ES-I3 (cell line): ENCODE measurements around the gene GRAMD4.
"Not testable (repeated sequence)": the region's sequence is repeated elsewhere in the genome, so short reads cannot be mapped to it uniquely, and the experiment has no call there.

Experiments
- H3K36me3 ChIP-seq: 2 replicates; pipeline ENCODE4 v1.6.1; 2013; ENCODE audit warnings: mild to moderate bottlenecking, low read length, control low read depth, moderate library complexity; ENCODE audit not compliant: insufficient read depth
- H3K4me1 ChIP-seq: 2 replicates; pipeline ENCODE4 v1.6.1; 2013; ENCODE audit warnings: mild to moderate bottlenecking, control low read depth, low read length; ENCODE audit not compliant: insufficient read depth
- H3K9ac ChIP-seq: 2 replicates; pipeline ENCODE4 v1.6.1; 2013; ENCODE audit warnings: low read depth, mild to moderate bottlenecking, low read length, moderate library complexity
- H3K9me3 ChIP-seq: 2 replicates; pipeline ENCODE4 v1.6.1; 2013; ENCODE audit warnings: mild to moderate bottlenecking, low read length, moderate library complexity; ENCODE audit not compliant: control insufficient read depth, insufficient read depth

The GRAMD4 gene

GRCh38 chr22:46638601-46639431 lies 18.6 kb downstream of the GRAMD4 start:
- peaks cover 11% of the 10 kb centered on the region; the same call in 1 of the 2 replicates for H3K4me1 ChIP-seq
- no peak overlapping the region for H3K9ac ChIP-seq
- H3K9me3 ChIP-seq: no peaks in the 10 kb centered on the region
- H3K36me3 ChIP-seq: no peaks in the 10 kb centered on the region

- Histone ChIP-seq H3K9me3 (no peaks in the 10 kb centered on the region), H3K9ac (no peak overlapping the region), H3K4me1 (peaks cover 4% of the 10 kb centered on the region; the same call in 1 of the 2 replicates), H3K36me3 (no peaks in the 10 kb centered on the region)
Observed at GRCh38 chr22:46639843-46640242, 19.7 kb downstream of the GRAMD4 start.

GRCh38 chr22:46640293-46641055 lies 20.3 kb downstream of the GRAMD4 start:
- no peaks in the 10 kb centered on the region for H3K9me3 ChIP-seq
- H3K9ac ChIP-seq: no peak overlapping the region
- H3K36me3 ChIP-seq: no peaks in the 10 kb centered on the region
- H3K4me1 ChIP-seq: 0 out of 2 replicates have a peak, but pooled peaks cover 4% of the 10 kb centered on the region

GRCh38 chr22:46641811-46642266 lies 21.7 kb downstream of the GRAMD4 start:
- Histone ChIP-seq H3K4me1 (no peaks in the 10 kb centered on the region), H3K9ac (no peak overlapping the region), H3K9me3 (no peaks in the 10 kb centered on the region), H3K36me3 (no peaks in the 10 kb centered on the region)

GRCh38 chr22:46642840-46643480 lies 22.8 kb downstream of the GRAMD4 start:
- not testable (repeated sequence) for H3K9me3 ChIP-seq, H3K4me1 ChIP-seq, H3K36me3 ChIP-seq, H3K9ac ChIP-seq

- Histone ChIP-seq H3K9me3 (no peaks in the 10 kb centered on the region), H3K36me3 (no peaks in the 10 kb centered on the region), H3K4me1 (no peaks in the 10 kb centered on the region), H3K9ac (no peak overlapping the region)
Observed at GRCh38 chr22:46646531-46647215, 26.5 kb downstream of the GRAMD4 start.

- not testable (repeated sequence) for H3K9me3 ChIP-seq, H3K9ac ChIP-seq, H3K4me1 ChIP-seq, H3K36me3 ChIP-seq
Observed at GRCh38 chr22:46648225-46648820, 28.1 kb downstream of the GRAMD4 start.

- no peaks in the 10 kb centered on the region for H3K9me3 ChIP-seq
- no peak overlapping the region for H3K9ac ChIP-seq
- no peaks in the 10 kb centered on the region; the same call in 1 of the 2 replicates for H3K4me1 ChIP-seq
Observed at GRCh38 chr22:46649141-46650077, 29.2 kb downstream of the GRAMD4 start.

GRCh38 chr22:46650078-46650810 lies 30.1 kb downstream of the GRAMD4 start:
- no peaks in the 10 kb centered on the region; the same call in 1 of the 2 replicates for H3K4me1 ChIP-seq
- no peaks in the 10 kb centered on the region for H3K9me3 ChIP-seq
- H3K9ac ChIP-seq: no peak overlapping the region
- no peaks in the 10 kb centered on the region for H3K36me3 ChIP-seq

More at GRCh38 chr22:46649141-46650077, 29.2 kb downstream of the GRAMD4 start:
- H3K36me3 ChIP-seq: no peaks in the 10 kb centered on the region

- H3K36me3 ChIP-seq: no peaks in the 10 kb centered on the region
- H3K9ac ChIP-seq: no peak overlapping the region
- no peaks in the 10 kb centered on the region for H3K9me3 ChIP-seq
- no peaks in the 10 kb centered on the region; the same call in 1 of the 2 replicates for H3K4me1 ChIP-seq
Observed at GRCh38 chr22:46651316-46651715, 31.1 kb downstream of the GRAMD4 start.

- no peaks in the 10 kb centered on the region for H3K9me3 ChIP-seq
- H3K4me1 ChIP-seq: no peaks in the 10 kb centered on the region; the same call in 1 of the 2 replicates
- H3K9ac ChIP-seq: no peak overlapping the region
- no peaks in the 10 kb centered on the region for H3K36me3 ChIP-seq
Observed at GRCh38 chr22:46652081-46652846, 32.1 kb downstream of the GRAMD4 start.

- Histone ChIP-seq H3K36me3 (no peaks in the 10 kb centered on the region), H3K9me3 (no peaks in the 10 kb centered on the region), H3K9ac (no peak overlapping the region), H3K4me1 (no peaks in the 10 kb centered on the region; the same call in 1 of the 2 replicates)
Observed at GRCh38 chr22:46652847-46653331, 32.7 kb downstream of the GRAMD4 start.
